DOHH2 (cell line): ENCODE data around the gene GUCY1A2.

Experiments
- H3F3A ChIP-seq: fragments of 200-600 bp; sonication (generic), shearing (Covaris generic); 2 replicates; pipeline ENCODE4 v1.6.0; 2016; ENCODE audit warnings: antibody characterized with exemption, mild to moderate bottlenecking; ENCODE audit not compliant: control insufficient read depth, insufficient read depth
- H3K27ac ChIP-seq: fragments of 200-600 bp; sonication (generic); 2 replicates; pipeline ENCODE4 v1.5.1; 2014; ENCODE audit warnings: low read depth, mild to moderate bottlenecking, low read length, moderate library complexity
- H3K27me3 ChIP-seq: fragments of 200-600 bp; sonication (generic); 2 replicates; pipeline ENCODE4 v1.6.1; 2014; ENCODE audit warnings: mild to moderate bottlenecking, low read length, mixed read lengths; ENCODE audit not compliant: control insufficient read depth
- H3K36me3 ChIP-seq: fragments of 200-600 bp; sonication (generic); 2 replicates; pipeline ENCODE4 v1.6.1; 2014; ENCODE audit warnings: mild to moderate bottlenecking, low read length, moderate library complexity, mixed read lengths; ENCODE audit not compliant: control insufficient read depth
- H3K4me1 ChIP-seq: fragments of 200-600 bp; sonication (generic); 2 replicates; pipeline ENCODE4 v1.6.1; 2014; ENCODE audit warnings: mild to moderate bottlenecking, low read length, mixed read lengths; ENCODE audit not compliant: control insufficient read depth
- H3K4me2 ChIP-seq: fragments of 200-600 bp; sonication (generic); 2 replicates; pipeline ENCODE4 v1.6.0; 2014; ENCODE audit warnings: mild to moderate bottlenecking, low read length, moderate library complexity
- H3K4me3 ChIP-seq: fragments of 200-600 bp; sonication (generic); 2 replicates; pipeline ENCODE4 v1.5.1; 2014; ENCODE audit warnings: mild to moderate bottlenecking, low read length, mixed read lengths
- H3K79me2 ChIP-seq: fragments of 200-600 bp; sonication (generic); 2 replicates; pipeline ENCODE4 v1.6.1; 2014; ENCODE audit warnings: mild to moderate bottlenecking, low read length, mixed read lengths; ENCODE audit not compliant: control insufficient read depth
- H3K9me2 ChIP-seq: fragments of 200-600 bp; sonication (generic); replicated peaks from 2 replicates; pipeline ENCODE4 v1.6.1; 2014; ENCODE audit warnings: mild to moderate bottlenecking, low read length, mixed read lengths; ENCODE audit not compliant: control insufficient read depth
- H3K9me3 ChIP-seq: fragments of 200-600 bp; sonication (generic); 2 replicates; pipeline ENCODE4 v1.6.1; 2014; ENCODE audit warnings: antibody characterized with exemption, low read length, mixed read lengths; ENCODE audit not compliant: control insufficient read depth, insufficient read depth
- H4K20me1 ChIP-seq: fragments of 200-600 bp; sonication (generic); 2 replicates; pipeline ENCODE4 v1.6.0; 2014; ENCODE audit warnings: low read depth, mild to moderate bottlenecking, antibody characterized with exemption, low read length, moderate library complexity; ENCODE audit not compliant: control insufficient read depth, insufficient read depth
- EZH2phosphoT487 ChIP-seq: fragments of 200-600 bp; sonication (generic); IDR thresholded peaks from 2 replicates; pipeline ENCODE4 v1.6.1; 2017; ENCODE audit warnings: borderline replicate concordance, mild to moderate bottlenecking, antibody characterized with exemption, low read length, moderate library complexity, mixed read lengths
- TF ChIP-seq, protein P1 (sequence below): fragments of 200-600 bp; sonication (generic); IDR thresholded peaks from one replicate; pipeline ENCODE4 v1.5.1; 2014; ENCODE audit warnings: antibody characterized with exemption, mild to moderate bottlenecking, low read depth, low read length; ENCODE audit not compliant: poor library complexity, severe bottlenecking

The GUCY1A2 gene

DNA sequence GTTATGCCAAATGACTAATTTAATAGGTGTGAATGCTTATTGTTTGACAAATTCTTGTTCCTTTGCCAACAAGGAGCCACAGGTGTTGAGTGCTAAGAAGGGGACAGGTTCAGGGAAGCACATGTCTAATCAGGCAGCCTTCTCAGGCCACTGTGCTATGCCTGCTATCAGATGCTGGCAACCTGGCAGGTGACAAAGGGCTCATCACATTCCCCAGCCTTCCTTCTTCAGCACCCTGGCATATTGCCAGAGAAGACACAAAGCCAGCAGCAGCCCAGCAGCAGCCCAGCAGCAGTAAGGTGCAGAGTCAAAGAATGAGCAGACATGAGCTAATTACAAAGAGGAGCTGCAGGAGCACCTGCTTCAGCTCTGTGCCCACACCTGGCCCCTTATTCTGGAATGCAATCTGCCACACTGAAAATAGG lies 68.2 kb downstream of the GUCY1A2 start:
- Histone ChIP-seq H3K27ac (no peak overlapping the region), H3F3A (no peaks in the 10 kb centered on the region), H3K27me3 (no peaks in the 10 kb centered on the region), H3K4me1 (no peaks in the 10 kb centered on the region), H3K4me3 (no peak overlapping the region), H3K36me3 (no peaks in the 10 kb centered on the region), H3K9me3 (no peaks in the 10 kb centered on the region), H3K79me2 (no peaks in the 10 kb centered on the region), H4K20me1 (no peaks in the 10 kb centered on the region), H3K4me2 (no peak overlapping the region), H3K9me2 (no peaks in the 10 kb centered on the region)
- no peak for TF ChIP-seq EZH2phosphoT487
- TF ChIP-seq, protein P1, sequence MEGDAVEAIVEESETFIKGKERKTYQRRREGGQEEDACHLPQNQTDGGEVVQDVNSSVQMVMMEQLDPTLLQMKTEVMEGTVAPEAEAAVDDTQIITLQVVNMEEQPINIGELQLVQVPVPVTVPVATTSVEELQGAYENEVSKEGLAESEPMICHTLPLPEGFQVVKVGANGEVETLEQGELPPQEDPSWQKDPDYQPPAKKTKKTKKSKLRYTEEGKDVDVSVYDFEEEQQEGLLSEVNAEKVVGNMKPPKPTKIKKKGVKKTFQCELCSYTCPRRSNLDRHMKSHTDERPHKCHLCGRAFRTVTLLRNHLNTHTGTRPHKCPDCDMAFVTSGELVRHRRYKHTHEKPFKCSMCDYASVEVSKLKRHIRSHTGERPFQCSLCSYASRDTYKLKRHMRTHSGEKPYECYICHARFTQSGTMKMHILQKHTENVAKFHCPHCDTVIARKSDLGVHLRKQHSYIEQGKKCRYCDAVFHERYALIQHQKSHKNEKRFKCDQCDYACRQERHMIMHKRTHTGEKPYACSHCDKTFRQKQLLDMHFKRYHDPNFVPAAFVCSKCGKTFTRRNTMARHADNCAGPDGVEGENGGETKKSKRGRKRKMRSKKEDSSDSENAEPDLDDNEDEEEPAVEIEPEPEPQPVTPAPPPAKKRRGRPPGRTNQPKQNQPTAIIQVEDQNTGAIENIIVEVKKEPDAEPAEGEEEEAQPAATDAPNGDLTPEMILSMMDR: no peak

DNA sequence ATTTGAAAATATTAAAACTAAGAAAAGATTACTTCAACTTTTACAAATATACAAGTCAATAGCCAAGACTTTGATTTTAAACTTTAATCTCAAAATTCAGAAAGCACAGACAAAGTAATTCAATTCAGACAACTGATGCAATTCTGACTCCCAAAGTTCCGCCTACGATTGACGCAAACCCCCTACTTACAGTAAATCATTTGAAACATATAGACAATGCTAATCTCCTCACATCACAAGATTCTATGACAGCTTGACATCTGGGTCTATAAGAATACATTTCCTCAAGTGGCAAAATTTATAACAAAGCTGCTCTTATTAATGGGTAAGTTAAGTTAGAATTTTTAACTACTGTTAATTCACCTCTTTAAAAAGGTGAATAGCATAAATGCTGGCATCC lies 75.2 kb downstream of the GUCY1A2 start:
- Histone ChIP-seq H4K20me1 (no peaks in the 10 kb centered on the region), H3K27me3 (0 out of 2 replicates have a peak, but pooled peaks cover 3% of the 10 kb centered on the region), H3K4me3 (no peak overlapping the region), H3K4me2 (no peak overlapping the region), H3K9me3 (no peaks in the 10 kb centered on the region), H3K36me3 (no peaks in the 10 kb centered on the region), H3K4me1 (no peaks in the 10 kb centered on the region), H3K9me2 (no peaks in the 10 kb centered on the region), H3K27ac (no peak overlapping the region), H3K79me2 (no peaks in the 10 kb centered on the region), H3F3A (no peaks in the 10 kb centered on the region)
- TF ChIP-seq EZH2phosphoT487: no peak
- TF ChIP-seq, protein P1: no peak

DNA sequence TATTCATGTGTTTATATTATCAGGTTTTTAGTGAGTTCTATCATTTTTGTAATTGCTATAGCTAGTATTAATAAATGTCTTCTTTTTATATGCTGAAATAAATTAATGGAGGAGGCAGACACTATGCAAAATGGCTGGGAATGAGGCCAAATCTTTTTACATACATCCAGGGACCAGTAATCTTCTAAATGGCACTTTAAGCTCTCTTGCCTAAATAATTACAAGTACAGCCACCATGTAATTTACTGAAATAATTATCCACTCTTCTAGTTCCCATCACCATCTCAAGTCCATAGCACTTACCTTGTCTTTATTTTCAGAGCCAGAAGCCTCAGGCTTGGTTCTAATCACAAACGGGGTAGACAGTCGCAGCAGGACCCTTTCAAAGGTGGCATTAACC lies 79.1 kb downstream of the GUCY1A2 start:
- H4K20me1 ChIP-seq: no peaks in the 10 kb centered on the region
- no peaks in the 10 kb centered on the region for H3K9me3 ChIP-seq
- no peak overlapping the region for H3K4me3 ChIP-seq
- no peaks in the 10 kb centered on the region for H3K4me1 ChIP-seq
- H3K9me2 ChIP-seq: no peaks in the 10 kb centered on the region
- H3K27me3 ChIP-seq: 0 out of 2 replicates have a peak, but pooled peaks cover 3% of the 10 kb centered on the region
- H3K79me2 ChIP-seq: no peaks in the 10 kb centered on the region
- H3K4me2 ChIP-seq: no peak overlapping the region
- TF ChIP-seq EZH2phosphoT487: no peak
- TF ChIP-seq, protein P1: no peak
- H3K36me3 ChIP-seq: no peaks in the 10 kb centered on the region
- no peaks in the 10 kb centered on the region for H3F3A ChIP-seq
- H3K27ac ChIP-seq: no peak overlapping the region

DNA sequence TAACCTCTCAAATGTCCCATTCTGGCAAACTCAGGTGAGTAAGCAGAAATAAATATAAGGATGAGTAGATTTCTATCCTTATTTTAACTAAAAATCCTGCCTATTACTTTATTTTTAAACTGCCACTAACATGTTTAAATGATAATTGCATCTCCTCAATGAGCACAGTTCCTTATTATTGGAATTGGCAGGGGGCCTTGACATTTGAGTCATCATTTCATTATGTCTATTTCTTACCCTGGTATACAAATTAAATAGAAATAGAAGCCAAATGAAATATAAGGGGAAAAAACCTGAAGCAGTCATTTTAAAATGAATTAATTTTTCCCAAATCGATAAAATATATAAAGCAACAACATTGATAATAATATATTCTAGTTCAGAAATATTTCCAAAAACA lies 81.2 kb downstream of the GUCY1A2 start:
- H3K4me3 ChIP-seq: no peak overlapping the region
- no peaks in the 10 kb centered on the region for H3K9me2 ChIP-seq

More for the DNA sequence above, 81.2 kb downstream of the GUCY1A2 start:
- H3K36me3 ChIP-seq: no peaks in the 10 kb centered on the region
- H3K27ac ChIP-seq: no peak overlapping the region
- H3K79me2 ChIP-seq: no peaks in the 10 kb centered on the region
- H3K9me3 ChIP-seq: no peaks in the 10 kb centered on the region
- H3F3A ChIP-seq: no peaks in the 10 kb centered on the region
- H4K20me1 ChIP-seq: no peaks in the 10 kb centered on the region
- no peaks in the 10 kb centered on the region for H3K27me3 ChIP-seq
- H3K4me1 ChIP-seq: no peaks in the 10 kb centered on the region
- TF ChIP-seq, protein P1: no peak
- no peak for TF ChIP-seq EZH2phosphoT487
- H3K4me2 ChIP-seq: no peak overlapping the region
